Posterior vena cava (tissue), 2 donors: ENCODE data around the gene HAND1. TPM values are rescaled to one million over a fixed set of nuclear protein-coding genes. Genes with fewer than 3 reads are reported as not detected.
"Not testable (repeated sequence)": the region's sequence is repeated elsewhere in the genome, so short reads cannot be mapped to it uniquely, and the experiment has no call there.

Experiments used
- DNase-seq: peaks from one replicate; pipeline ENCODE4 v3.0.0-alpha.2; 2020; ENCODE audit warnings: low spot score
- intact Hi-C, 2 donors: fragments of 100-400 bp; cut with DNase I; formaldehyde crosslinking; loops; one replicate each; pipeline versions ENCODE4 v1.14.1 to v1.14.2; 2022 to 2023
- long read RNA-seq, 2 donors: library from polyadenylated mRNA; unstranded; transcript quantifications; one replicate each; pipeline ENCODE4 v2.0.0, GENCODE V29; 2020 to 2021
- total RNA-seq, 2 donors: library from RNA; stranded (reverse); fragmentation: NEBNext Ultra II Directional; extraction: Animal tissue kit (Norgen Biotek cat#: 25700); gene quantifications; one replicate each; pipeline ENCODE4 v1.2.1, GENCODE V29; 2021
- donor health status: DM: yes; HTN: yes; CAD: no.
- donor health status: DM: yes; HTN: yes; CAD: no.

Gene HAND1
- total RNA-seq, result not detected
- long read RNA-seq, donor 1, result 0 reads
- long read RNA-seq, donor 2, result 0 reads

DNA sequence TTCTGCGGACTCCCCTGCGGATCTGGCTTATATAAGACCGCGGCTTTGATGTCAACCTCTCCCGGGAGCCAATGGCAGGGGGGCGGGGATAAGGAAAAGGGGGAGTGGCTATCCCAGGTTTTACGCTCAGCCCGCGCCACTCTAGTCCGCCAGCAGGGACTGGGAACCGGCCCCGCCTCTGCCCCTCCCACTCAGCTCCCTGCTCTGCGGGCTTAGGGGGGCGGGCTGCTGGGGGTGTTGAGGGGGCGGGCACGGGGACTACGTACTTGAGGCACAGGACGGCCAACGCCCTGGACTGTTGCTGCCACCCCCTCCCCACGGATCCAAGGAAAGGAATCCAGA, at the start of gene HAND1:
Gene HAND1 (minus strand): TSS at position 4 of the 342 bp plus-strand sequence. CDS start 219 bp downstream, outside the sequence.
- intact Hi-C loops, result loop anchor here in 1 of 2 donors (10.0 kb wide), 1 partner anchor 1093 kb away; no protein-coding TSS in a partner anchor
- no peak for DNase-seq

DNA sequence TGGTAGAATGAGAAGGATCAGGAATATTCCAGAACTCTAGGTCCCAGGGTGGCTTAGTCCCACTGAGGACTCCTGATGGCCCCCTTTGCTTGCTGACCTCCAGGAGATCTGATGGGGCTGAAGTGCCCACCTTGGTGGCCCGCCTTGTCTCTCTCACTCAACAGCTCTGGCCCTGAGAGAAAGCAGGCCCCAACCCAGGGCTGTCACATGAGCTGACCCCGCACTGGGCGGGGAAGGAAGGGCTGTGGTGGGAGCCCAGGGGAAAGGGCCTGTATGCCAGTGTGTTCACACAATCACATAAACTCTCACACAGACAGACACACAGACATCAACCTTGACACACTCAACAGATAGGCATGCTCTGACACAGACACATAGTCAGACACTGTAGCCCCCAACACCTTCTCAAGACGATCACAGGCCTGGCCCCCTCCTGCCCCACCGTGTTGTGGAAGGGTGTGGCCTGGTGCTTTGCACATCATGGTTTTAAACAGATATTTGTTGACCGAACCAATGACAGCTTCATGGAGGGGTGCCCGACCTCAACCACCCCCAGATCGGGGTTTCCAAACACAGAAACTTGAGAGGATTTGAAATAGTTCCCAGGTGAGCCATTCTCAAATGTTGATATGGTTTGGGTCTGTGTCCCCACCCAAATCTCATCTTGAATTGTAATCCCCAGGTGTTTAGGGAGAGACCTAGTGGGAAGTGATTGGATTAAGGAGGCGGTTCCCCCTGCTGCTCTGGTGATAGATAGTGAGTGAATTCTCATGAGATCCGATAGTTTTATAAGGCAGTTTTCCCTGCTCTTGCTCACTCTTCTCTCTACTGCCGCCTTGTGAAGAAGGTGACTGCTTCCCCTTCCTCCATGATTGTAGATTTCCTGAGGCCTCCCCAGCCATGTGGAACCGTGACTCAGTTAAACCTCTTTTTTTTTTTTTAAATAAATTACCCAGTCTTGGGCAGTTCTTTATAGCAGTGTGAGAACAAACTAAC, 48.5 kb upstream of the HAND1 start:
- intact Hi-C loops, result no loop called here
- no peak for DNase-seq

DNA sequence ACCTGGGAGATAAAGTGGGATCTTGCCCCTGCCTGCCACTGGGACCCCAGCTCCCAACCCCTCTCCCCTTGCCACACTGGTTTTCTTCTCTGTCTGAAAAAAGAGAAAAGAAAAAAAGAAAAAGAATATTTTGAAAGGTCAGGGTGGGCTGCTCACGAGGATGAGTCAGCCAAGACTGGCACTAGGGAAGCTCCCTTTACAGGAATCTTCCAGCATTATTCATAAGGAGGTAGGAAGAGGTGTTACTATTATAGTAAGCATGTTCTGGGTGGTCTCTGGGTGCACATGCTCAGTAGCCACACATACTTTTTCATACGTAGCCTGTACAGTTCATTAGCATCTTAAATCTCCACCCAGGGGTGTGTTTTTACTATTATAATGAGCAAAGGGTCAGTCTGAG, 46.8 kb upstream of the HAND1 start:
- intact Hi-C loops, result no loop called here
- no peak for DNase-seq

DNA sequence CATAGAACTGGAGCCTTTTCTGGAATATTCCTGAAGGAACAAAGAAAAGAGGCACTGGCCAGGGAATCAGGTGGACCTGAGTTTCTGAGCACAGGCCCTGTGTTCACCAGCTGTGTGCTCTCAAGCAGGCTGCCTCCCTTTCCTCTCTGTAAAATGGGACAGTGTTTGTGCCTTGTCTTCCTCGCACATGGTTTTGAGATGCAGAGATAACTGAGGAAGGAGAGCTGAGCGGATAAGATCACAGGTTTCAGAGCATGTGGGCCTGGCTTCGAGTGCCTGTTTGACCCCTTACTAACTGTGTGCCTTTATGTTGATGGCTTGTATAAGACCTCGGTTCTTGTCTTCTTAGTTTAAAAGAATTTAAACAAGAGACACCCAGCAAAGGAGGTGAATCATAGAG, 46.2 kb upstream of the HAND1 start:
- intact Hi-C loops, result no loop called here
- no peak for DNase-seq

DNA sequence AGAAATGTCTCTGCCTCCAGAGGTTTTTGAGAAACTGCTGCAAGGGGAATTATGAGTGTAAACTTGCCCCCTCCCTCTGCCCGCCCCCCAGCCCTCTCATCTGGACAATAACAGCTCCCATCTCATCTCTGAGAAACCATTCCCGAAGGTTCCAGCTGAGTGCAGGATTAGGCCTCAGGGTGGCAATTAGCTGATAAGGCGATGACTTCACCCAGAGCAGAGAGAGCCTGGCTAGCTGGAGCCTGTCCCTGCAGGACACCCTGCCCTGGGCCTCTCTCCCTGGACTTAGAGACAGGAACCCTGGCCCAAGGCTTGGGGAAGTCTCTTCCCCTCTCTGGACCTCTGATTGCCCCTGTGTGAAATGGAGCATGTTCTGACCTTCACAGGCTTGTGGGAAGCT, 45.7 kb upstream of the HAND1 start:
- DNase-seq, result no peak

DNA sequence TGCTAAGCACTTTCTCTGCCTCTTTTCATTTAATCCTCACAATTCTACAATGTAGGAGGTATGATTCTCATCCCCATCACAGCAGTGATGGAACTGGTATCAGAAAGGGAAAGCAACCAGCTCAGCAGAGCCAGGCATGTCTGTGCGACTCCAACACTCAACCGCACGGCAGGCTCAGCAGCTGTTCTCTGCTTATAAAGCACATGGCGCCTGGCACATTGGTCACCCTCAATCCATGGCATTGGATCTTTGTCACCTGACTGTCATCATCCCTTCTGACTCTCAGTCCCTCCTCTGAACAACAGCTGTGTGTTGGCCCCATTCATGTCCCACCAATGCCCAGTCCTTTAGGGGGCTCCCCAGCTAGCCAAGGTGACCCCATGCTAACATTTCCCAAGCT, 45.1 kb upstream of the HAND1 start:
- DNase-seq, result no peak
- intact Hi-C loops, result no loop called here

More for the DNA sequence above, 45.7 kb upstream of the HAND1 start:
- intact Hi-C loops, result no loop called here

DNA sequence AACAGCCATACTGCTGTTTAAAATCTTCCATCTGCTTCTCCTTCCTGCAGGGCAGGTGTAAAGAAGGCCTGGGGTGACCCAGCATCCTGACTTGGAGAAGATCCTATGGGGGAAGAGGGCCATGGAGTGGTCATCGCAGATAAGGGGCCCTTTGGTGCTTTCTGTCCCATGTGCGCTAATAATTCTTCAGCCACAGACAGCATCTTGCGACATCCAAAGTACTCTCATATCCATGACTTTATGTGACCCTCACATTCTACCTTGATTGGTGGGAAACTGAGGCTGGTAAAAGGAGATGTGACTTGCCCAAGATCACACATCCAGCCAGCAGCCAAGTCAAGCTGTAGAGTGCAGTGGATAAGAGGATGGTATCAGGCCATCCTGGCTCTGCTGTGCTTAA, 44.3 kb upstream of the HAND1 start:
- intact Hi-C loops, result no loop called here
- no peak for DNase-seq

DNA sequence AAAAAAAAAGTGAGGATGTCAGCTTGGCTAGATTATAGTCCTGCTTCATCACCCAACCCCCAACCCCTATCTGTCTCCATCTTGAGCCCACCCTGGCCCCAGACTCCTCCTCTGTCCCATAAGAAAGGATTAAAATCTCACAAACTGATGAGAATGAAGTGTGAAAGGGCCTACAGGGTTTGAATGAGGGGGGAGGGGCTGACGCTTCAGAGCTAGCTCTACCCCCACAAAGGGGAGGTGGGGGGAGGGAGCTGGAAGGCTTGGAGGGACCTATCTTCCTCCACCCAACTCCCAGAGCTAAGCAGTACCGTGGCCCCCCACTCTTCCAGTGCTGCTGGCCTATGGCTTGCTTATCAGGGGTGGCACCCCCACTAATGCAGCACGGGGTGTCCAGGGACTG, 43.7 kb upstream of the HAND1 start:
- intact Hi-C loops, result no loop called here
- no peak for DNase-seq

DNA sequence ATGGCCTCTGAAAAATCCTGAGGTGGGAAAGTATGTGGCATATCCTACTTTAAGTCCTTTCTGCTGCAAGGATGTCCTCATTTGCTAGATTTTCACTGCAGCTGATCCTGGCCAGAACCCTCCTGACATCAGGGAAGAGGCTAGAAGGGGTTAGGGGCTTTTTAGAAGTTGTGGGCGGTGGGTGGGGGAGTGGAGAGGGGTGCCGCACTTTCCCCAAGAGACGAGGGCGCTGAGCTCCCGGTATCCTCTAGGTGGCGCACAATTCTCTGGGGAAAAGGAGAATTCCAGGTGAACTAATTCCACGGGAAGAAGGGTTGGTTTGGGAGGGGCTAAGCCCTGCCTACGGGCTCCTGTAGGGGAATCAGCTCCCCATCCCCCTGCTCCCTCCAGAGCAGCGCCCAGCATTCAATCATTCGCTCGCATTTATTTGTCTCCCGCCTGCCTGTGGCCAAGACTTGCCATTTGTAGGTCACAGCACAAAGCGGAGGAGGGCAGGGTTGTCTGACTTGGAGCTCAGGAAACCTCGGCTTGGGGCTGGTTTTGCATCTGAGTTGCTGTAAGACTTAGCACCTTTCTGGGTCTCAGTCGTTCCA, 42.9 kb upstream of the HAND1 start:
- no peak for DNase-seq
- intact Hi-C loops, result no loop called here

DNA sequence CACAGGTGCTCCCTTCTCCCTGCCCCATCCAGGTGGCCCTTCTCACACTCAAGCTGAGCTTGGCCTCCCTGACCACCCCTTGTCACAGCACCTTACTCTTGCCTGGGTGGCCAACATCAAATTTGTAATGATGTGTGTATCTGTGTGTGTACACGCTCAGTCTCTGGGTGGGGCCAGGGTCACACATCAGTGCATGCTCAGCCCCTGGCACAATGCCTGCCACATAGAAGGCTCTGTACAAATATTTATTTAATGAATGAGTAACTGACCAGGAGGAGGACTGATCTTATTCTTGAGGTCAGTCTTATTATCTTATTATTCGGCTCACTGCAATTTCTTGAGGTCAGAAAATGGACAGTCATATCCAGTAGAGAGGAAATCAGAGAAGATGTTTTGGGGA, 41.3 kb upstream of the HAND1 start:
- DNase-seq, result no peak
- intact Hi-C loops, result no loop called here

DNA sequence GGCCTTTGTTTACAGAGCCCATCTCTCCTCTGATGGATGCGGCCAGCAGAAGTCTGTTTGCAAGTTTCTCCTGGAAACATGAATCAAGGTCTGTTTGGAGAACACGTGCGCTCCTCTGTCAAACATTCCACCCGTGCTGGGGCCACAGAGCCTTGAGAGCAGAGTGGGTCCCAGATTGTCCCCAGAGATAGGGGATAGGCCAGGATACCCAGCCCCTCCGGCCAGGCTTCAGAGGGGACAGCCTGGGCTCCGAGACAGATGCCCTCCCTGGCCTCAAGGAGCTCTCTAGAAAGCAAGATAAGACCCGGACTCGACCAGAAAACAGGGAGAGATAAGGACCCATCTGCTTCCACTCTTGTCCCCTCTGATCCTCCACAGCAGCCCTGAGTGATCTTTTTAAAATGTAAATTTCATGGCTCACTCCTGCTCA, 40.4 kb upstream of the HAND1 start:
- no peak for DNase-seq
- intact Hi-C loops, result no loop called here

DNA sequence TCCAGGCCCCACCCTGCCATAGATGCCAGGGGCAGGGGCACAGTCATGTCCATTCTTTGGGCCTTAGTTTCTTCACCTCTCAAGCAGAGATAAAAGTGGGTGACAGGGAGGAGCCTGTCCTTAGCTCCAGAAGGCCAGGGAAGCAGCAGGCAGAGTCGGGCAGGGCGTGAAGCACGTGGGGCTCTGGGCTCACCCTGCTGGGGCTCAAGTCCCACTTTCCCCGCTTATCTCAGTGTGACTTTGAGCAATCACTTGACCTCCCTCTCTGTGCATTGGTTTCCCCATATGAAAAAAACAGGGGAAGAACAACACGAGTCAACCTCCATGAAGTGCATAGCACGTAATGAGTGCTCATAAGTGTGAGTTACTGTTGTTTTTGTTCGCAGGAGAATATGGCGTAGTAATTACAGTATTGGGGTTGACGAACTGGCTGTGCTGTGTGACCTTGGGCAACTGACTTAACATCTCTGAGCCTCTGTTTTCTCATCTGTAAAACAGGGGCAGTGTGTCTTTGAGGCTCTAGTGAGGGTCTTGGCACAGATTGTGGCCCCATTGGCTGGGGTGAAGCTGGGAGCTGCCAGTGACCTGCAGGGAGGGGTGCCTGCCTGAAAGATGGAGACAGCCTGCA, 39.9 kb upstream of the HAND1 start:
- intact Hi-C loops, result no loop called here
- DNase-seq, result no peak

DNA sequence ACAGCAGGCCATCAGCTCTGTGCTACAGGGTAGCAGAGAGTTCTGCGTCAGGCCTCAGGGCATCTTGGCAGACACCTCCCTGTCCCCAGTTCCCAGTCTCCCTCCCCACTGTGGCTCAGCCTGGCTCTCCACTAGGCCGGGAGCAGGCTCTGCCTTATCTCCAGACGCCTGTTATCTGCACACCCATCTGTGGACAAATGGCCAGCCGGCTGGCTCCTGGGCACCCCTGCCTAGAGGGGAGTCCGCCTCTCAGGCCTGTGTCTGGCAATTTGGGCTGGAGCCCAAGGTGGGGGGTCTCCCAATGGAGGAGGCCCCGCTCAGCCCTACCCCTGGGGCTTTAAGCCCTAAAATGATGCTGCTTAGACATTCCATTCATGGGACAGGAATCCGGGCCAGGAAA, 39.2 kb upstream of the HAND1 start:
- intact Hi-C loops, result no loop called here
- DNase-seq, result no peak

DNA sequence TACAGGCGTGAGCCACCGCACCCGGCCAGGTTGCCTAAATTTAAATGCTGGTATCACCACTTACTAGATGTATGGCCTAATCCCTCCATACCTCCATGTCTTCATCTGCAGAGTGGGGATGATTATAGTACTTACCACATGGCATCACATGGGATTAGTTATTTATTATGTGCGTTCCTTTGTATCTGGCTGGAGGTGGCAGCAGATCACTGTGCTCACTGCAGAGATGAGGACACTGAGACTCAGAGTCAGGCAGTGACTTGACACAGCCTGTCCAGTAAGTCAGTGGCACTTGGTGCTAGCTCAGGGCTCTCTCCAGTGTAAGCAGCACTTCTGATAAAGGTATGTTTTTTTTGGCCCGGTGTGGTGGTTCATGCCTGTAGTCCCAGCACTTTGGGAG, 38.4 kb upstream of the HAND1 start:
- intact Hi-C loops, result no loop called here
- DNase-seq, result no peak

DNA sequence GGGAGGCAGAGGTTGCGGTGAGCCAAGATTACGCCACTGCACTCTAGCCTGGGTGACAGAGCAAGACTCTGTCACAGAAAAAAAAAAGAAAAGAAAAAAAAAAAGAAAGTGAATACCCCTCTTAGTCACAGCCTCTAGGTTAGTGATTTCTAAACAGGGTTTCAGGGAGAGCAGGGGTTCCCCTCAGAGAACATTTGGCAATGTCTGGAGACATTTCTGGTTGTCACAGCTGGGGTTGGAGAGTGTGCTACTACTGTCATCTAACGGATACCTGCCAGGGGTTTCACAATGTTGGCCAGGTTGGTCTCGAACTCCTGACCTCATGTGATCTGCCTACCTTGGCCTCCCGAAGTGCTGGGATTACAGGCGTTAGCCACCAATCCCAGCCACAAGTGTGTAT, 37.5 kb upstream of the HAND1 start:
- intact Hi-C loops, DNase-seq: not testable (repeated sequence)

DNA sequence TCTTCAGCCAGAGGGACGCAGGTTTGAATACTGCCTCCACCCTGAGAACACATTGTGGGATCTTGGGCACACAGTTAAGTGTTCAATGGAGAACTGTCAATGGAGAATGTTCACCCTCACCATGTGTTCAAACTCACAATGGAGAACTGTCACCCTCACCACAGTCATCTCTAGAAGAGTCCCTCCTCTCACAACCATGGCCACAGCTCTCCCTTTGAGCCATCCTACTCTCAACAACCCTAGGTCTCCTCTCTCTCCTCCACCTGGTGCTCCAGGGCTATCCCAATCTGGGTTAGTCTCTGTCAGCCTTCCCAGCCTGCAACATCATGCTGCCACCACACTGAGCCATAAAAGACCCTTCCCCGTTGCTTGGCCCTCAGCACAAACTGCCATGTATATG, 36.3 kb upstream of the HAND1 start:
- intact Hi-C loops, result no loop called here

DNA sequence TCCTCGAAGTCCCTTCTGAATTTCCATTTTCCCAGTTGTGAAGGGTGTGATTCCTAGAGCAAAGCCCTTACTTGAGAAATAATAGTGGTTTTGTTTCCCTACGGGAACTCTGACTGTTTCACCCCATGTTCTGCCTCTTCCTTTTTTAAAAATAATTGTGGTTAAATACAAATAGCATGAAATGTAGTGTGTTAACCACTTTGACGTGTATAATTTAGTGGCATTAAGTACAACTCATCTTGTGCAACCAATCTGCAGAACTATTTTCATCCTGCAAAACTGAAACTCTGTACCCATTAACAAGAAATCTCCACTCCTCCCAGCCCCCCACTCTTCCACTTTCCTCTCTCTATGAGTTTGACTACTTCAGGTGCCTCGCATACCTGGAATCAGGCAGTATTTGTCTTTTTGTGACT, 35.6 kb upstream of the HAND1 start:
- DNase-seq, result no peak
- intact Hi-C loops, result no loop called here

More for the DNA sequence above, 36.3 kb upstream of the HAND1 start:
- DNase-seq, result no peak

DNA sequence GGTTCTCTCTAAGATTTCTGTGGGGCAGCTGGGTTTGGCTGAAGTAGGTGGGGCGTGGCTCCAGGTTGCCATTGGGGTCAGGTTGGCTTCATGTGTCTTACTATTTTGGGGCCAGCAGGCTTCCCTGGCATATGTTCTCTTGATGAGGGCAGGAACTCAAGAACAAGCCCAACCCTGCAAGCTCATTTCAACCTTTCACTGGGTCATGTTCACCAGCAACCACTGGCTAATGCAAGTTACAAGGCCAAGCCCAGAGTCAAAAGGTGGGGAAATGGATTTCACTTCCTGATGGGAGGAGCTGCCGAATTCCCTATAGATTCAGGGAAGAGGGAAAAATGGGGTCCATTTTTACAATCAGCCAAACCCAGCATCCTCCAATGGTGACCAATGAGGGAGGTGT, 34.0 kb upstream of the HAND1 start:
- intact Hi-C loops, result no loop called here
- DNase-seq, result no peak

DNA sequence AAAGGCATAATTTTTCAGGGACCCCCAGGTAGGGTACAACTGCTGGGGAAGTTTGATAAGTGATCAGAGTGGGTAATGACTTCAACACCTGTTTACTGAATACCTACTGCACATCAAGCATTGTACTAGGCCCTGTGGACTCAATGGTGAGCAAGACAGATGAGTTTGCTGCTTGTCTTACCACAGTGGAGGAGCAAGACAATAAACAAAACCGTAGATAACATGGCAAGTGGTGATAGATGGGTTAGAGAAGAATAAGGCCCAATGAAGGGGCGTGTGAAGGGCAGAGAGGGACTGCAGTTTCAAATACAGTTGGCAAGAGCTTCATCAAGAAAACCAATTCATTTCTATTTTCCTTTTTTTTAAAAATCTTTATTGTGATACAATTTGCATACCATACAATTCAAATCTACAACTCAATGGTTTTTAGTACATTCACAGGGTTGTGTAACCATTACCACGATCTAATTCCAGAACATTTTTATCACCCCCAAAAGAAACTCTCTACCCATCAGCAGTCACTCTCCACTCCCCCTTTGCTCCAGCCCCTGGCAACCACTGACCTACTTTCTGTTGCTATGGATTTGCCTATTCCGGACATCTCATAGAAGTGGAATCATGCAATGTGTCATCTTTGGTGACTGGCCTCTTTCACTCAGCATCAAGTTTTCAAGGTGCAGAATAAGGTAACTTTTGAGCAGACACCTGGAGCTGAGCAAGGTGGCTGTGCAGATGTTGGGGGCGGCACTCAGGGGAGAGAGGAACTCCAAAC, 31.9 kb upstream of the HAND1 start:
- DNase-seq, result no peak
- intact Hi-C loops, result no loop called here

DNA sequence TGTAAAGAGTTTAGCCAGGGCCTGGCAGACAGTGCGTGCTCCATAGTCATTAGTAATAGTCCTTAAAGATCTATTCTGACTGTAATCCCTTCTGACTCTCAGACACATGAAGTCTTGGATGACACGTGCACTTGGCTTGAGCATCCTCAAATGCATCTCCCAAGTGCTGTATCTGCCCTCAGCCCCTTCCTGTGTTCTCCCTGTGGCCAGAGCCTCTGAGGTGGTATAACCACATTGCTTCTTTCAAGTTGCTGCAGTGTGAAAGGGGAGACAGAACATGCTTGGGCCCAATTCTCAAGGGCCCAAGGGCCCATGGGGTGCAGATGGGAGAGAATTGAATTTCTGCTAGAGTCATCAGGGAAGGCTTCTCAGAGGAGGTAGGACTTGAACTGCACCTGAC, 30.1 kb upstream of the HAND1 start:
- DNase-seq, result no peak
- intact Hi-C loops, result no loop called here
